KOPT-K1 (cell line): ENCODE results near the gene YPEL2.

ENCODE experiments used
- H3K27ac ChIP-seq: fragments of 200-600 bp; sonication (generic); 2 replicates; pipeline ENCODE4 v1.5.1; 2016; ENCODE audit warnings: antibody characterized with exemption, mild to moderate bottlenecking, low read depth, low read length; ENCODE audit not compliant: poor library complexity, severe bottlenecking
- H3K36me3 ChIP-seq: fragments of 200-600 bp; sonication (generic); 2 replicates; pipeline ENCODE4 v1.5.1; 2017; ENCODE audit warnings: antibody characterized with exemption, mild to moderate bottlenecking, low read length, moderate library complexity; ENCODE audit not compliant: insufficient read depth
- H3K9me3 ChIP-seq: fragments of 200-600 bp; sonication (generic); 2 replicates; pipeline ENCODE4 v1.5.1; 2017; ENCODE audit warnings: antibody characterized with exemption, low read length, mild to moderate bottlenecking; ENCODE audit not compliant: insufficient read depth, poor library complexity, severe bottlenecking

Gene YPEL2

DNA sequence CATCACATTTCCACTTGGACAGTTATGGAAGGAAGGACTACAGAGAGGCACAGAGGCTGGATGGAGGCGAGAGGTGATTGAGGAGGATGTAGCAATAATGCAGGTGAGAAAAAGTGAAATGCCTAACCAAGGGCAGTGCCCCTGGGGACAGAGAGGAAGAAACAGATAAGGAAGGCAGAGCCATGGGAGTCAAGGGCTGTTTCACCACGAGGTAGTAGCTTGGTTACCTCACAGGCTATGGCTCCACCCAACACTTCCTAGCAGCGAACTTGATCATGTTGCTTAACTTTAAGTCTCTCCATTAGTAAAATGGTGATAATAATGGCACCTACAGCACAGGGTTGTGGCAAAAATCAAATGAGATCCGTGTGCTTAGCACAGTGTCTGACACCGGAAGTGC is 83.9 kb downstream of the YPEL2 start:
- no peak overlapping the region for H3K27ac ChIP-seq
- peaks cover 1% of the 10 kb centered on the region for H3K9me3 ChIP-seq

DNA sequence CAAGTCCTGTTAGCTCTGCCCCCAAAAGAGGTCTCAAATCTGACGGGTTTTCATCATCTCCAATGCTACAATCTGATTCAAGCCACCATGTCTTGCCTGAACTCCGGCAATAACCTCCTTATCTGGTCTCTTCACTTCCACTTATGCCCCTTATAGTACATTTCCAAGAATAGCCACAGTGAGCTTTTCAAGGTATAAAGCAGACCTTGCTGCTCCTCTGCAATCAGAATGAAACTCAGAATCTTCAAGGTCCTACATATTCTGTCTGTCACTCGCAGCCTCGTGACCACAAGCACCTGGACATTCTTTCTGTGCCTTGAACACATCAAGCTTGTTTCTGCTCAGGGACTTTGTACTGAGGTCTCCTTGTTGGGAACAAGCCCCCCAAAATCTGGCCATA is 84.7 kb downstream of the YPEL2 start:
- Histone ChIP-seq H3K36me3 (no peaks in the 10 kb centered on the region), H3K27ac (no peak overlapping the region), H3K9me3 (no peaks in the 10 kb centered on the region)

More for the DNA sequence above, 83.9 kb downstream of the YPEL2 start:
- no peaks in the 10 kb centered on the region for H3K36me3 ChIP-seq

DNA sequence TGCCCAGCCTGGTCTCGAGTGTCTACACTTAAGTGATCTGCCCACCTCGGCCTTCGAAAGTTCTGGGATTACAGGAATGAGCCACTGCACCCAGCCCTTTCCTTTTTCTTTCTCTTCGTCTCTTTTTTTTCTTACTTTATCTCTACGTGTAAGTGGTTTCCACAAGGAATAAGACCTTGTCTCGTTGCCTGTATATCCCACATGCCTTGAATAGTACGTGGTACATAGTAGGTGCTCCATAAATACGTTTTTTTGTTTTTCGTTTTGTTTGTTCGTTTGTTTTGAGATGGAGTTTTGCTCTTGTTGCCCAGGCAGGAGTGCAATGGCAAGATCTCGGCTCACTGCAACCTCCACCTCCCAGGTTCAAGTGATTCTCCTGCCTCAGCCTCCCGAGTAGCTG is 86.0 kb downstream of the YPEL2 start:
- H3K36me3 ChIP-seq, result no peaks in the 10 kb centered on the region
- no peak overlapping the region for H3K27ac ChIP-seq

DNA sequence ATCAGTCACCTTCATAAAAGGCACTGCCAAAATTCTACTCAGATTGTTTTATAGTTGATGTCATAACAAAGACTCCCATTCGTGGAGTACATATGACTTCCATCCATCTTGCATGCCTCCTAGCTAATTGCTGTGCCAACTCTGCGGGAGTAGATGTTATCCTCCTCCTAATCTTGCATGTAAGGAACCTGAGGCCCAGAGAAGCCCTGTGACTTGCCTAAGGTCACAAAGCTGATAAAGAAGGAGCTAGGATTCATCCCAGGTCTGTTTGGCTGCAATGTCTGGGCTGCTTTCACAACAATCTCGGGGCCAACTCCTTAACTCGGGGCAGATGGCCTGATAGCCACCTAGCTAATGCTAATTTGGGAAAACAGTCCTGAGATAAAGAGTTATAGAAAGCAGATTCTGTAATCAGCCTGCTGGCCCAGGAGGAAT is 87.3 kb downstream of the YPEL2 start:
- no peaks in the 10 kb centered on the region for H3K36me3 ChIP-seq
- no peak overlapping the region for H3K27ac ChIP-seq
- no peaks in the 10 kb centered on the region for H3K9me3 ChIP-seq

More for the DNA sequence above, 86.0 kb downstream of the YPEL2 start:
- no peaks in the 10 kb centered on the region for H3K9me3 ChIP-seq

DNA sequence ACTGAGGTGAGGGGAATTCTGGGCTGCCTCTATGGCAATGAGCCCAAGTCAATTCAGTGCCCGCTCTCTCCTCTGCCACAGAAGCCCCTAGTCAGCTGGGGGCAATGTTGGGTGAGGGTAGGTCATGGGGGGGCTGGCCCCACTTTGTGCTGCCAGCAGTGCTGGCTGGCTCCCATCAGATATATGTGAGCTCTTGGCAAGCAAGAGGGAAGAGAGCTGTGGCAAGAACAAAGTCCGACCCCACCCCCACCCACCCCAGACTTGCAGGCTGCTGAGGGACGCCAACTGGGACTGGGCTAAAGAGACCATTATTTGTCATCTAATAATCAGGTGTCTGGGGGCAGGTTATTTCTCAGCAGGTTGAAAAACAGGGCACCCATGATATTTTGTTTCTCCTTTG is 89.4 kb downstream of the YPEL2 start:
- Histone ChIP-seq H3K36me3 (no peaks in the 10 kb centered on the region), H3K27ac (no peak overlapping the region), H3K9me3 (no peaks in the 10 kb centered on the region)

DNA sequence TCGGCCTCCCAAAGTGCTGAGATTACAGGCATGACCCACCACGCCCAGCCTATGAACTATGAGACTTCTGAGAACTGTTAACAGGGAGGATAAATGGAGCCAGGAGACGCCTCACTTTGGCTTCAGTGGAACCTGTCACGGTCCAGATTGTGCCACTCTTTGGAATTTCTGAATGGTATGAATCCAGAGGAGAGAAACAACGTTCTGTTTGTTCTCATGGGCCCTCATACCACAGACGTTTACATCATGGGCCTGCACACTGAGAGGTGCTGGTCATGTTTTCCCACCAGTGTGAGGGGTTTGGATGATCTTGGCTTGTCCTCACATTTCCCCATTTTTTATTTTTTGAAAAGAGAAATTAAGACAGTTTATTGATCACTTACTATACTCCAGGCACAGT is 90.3 kb downstream of the YPEL2 start:
- no peaks in the 10 kb centered on the region for H3K36me3 ChIP-seq
- no peak overlapping the region for H3K27ac ChIP-seq
- H3K9me3 ChIP-seq, result no peaks in the 10 kb centered on the region

DNA sequence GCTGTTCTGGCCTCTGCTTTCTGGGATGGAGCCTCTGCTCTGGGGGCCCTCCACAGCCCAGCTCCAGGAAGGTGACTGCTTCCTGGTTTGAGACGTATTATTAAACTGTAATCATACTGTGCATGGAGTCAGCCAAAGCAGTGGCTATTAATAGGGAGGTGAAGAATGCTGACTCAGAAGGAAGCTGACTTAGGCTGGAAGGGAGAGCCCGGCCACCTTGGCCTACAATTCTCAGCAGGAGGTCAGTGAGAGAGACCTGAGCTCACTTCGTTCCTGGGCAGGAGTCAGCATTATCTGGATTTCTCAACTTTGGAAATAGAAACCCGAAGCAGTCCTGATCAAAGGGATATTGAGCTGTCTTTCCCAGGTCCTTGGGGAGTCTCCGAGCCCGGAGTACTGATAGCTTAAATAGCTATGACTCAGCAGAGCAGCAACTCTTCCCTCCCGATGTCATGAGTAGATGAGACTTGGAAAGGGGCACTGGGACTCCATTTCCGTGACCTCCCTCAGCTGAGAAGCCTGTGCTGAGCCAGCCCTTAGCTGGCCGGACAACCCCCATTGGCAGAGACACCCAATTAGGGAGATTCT is 91.8 kb downstream of the YPEL2 start:
- H3K27ac ChIP-seq, result no peak overlapping the region

DNA sequence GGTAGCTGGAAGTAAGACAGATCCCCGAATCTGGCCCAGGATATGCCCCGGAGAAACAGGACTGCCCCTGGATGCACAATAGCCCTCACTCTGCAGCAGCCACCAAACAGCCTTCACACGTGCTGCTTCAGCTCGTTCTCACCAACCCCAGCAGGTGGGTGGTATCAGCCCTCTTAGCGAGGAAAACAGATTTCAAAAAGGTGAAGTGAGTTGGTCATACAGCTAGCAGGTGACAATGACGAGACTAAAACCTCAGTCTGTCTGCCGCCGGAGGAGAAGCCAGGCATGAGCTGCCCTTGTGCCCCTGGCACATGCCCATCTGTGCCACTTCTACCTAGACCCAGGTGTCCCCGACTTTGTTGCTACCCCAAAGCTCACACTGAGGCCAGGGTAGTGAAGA is 92.4 kb downstream of the YPEL2 start:
- no peak overlapping the region for H3K27ac ChIP-seq
- no peaks in the 10 kb centered on the region for H3K9me3 ChIP-seq
- H3K36me3 ChIP-seq, result no peaks in the 10 kb centered on the region

More for the DNA sequence above, 91.8 kb downstream of the YPEL2 start:
- Histone ChIP-seq H3K9me3 (no peaks in the 10 kb centered on the region), H3K36me3 (no peaks in the 10 kb centered on the region)

DNA sequence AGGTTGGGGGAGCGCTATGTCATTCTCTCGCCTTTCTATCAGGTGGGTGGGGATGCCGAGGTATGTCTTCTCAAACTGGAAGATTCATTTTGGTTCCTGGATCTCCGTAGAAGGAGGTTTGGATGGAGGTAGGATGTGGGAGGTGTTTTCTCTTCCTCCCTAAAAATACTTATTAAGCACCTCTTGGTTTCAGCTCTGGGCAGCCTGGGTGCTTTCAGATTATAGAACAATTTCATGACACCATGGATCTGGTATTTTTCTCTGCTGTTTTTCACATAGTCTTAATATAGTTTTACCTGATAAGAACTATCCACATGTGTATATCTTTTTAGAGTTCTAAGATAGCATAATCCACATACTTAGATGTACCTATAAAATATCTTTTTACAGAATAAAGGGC is 92.9 kb downstream of the YPEL2 start:
- no peaks in the 10 kb centered on the region for H3K9me3 ChIP-seq
- H3K36me3 ChIP-seq, result no peaks in the 10 kb centered on the region
- H3K27ac ChIP-seq, result no peak overlapping the region

DNA sequence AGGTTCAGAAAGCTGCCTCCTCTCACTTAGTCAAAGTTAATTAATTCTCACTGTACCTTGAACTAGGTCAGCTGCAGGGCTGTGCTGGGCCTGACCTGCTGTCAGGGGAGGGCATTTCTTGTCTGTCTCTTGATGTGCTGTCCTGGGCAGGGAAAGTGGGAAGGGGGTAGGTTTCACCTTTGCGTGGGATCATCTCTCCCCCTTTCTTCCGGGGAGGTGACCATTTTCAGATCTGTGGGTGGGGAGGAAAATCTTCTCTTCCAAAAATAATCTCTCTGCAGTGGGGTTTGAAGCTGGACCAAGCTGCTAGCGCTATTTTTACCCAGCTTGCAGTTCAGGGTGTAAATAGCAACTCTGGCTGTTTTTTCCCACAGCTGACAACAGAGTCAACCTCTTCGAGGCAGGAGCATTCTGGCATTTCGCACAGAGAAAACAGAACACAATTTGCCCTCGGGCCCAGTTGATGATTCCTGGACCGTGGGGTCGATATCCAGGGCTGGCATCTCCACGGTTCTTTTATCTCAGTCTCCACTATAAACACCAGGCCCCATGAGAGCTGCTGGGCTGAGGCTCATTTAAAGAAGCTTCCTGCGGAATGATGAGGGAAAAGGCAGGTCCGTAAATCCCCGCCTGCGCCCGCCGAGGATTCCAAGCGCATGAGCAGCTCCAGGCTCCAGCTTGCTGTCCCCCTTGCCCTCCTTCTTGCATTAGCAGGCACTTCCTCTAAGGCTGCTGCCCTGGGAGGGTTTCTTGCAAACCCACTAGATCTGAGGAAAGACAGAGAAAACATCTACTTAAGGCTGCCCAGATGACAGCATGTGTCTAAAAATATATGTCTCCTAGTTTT is 93.9 kb downstream of the YPEL2 start:
- H3K9me3 ChIP-seq, result no peaks in the 10 kb centered on the region
- no peak overlapping the region for H3K27ac ChIP-seq
- H3K36me3 ChIP-seq, result no peaks in the 10 kb centered on the region

DNA sequence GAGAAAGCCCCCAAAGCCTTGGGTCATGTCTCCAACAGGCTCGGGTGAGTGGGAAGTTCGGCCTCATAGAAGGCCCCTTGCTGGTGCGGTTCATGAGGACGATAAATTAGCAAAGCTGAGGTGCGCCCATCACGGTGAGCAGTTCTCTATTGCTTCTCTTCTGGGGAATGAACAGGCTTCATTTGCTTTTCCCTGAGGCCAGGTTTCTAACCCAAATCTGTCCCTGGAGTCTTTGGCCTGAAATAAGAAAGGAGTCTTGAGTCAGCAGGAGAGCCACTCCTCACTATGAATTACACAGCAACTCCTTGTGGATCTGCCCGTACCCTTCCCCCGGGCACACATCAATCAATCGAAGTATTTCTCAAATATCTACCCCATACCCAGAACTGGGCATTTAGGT is 94.6 kb downstream of the YPEL2 start:
- no peaks in the 10 kb centered on the region for H3K9me3 ChIP-seq
- no peak overlapping the region for H3K27ac ChIP-seq
- no peaks in the 10 kb centered on the region for H3K36me3 ChIP-seq

DNA sequence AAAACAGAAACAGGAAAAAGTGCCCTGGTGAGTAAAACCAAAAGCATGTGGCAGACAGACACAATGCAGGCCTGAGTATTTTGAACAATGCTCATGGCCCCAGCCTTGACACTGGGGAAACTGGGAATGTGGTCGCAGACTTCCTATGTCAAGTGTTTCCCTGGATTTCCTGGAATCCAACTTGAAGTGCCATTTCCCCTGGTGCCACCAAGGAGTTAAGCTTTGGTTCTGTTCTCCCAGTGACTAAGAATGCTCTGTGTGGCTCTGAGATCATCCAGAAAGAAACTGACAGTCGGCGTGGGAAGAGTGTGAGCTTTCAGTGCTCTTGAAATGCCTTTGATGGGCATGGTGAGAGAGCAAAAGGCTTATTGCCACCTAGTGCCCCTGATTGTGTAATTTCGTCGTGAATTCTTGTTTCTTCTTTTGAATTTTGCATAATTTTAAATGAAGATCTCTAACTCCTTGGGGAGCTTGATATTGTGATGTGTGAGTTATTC is 96.0 kb downstream of the YPEL2 start:
- no peaks in the 10 kb centered on the region for H3K36me3 ChIP-seq
- H3K9me3 ChIP-seq, result peaks cover 5% of the 10 kb centered on the region
- H3K27ac ChIP-seq, result no peak overlapping the region

DNA sequence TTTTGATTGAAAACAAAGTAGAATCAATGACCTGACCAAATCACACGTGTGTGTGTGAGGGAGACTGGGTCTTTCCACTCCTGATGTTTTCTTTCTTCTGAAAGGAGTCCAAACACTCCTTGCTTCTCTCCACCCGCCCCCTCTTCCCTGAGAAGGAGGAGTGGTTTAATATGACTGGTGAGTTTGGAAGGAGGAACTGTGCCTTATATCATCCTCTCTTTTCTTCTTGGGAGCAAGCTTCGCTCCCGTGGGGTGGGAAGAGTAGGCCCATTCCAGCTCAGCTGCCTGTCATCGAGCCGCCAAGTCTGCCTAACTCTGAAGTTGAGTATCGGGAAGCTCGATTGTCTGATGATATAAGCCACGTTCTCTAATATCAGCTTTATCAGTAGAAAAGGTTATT is 96.5 kb downstream of the YPEL2 start:
- H3K36me3 ChIP-seq, result no peaks in the 10 kb centered on the region
- no peak overlapping the region for H3K27ac ChIP-seq
- H3K9me3 ChIP-seq, result peaks cover 10% of the 10 kb centered on the region

DNA sequence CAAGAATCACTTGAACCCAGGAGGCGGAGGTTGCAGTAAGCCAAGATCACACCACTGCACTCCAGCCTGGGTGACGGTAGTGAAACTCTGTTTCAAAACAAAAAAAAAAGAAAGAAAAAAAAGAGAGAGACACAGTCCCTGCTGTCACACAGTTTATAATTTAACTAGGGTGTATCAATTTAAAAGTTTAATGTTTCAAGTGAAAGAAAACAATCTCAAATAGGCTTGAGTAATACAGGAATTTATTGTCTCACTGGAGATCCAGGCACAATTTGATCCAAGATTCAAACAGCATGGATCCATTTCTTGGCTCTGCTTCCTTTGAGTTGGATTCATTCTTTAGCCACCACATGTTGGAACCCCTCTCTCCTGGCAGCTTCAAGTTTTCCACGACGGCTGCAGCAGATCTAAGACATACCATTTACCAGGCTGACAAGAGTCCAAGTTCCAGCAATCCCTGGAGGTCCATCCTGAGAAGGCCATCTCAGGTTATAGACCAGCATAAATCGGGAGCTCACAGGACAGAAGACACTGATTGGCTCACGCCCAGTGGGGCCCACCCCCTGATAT is 97.5 kb downstream of the YPEL2 start:
- Histone ChIP-seq H3K27ac (no peak overlapping the region), H3K36me3 (no peaks in the 10 kb centered on the region), H3K9me3 (peaks cover 11% of the 10 kb centered on the region)

DNA sequence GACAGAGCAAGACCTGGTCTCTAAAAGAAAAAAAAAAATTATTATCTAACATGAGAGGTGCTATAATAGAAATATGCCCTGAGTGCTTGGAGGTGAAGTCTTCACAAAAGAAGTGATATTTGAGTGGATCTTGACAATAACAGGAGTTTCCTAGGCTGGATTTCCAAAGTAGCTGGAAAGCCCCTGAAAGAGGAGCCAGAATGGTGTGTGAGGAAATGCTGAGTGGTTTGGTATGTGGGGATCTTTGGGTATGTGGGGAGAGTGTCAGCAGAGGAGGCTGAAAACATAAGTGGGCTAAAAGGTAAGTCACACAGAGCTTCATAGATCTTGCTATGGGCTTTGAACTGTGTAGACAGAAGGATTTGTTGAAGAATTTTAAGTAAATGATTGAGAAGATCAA is 100.1 kb downstream of the YPEL2 start:
- H3K36me3 ChIP-seq, result no peaks in the 10 kb centered on the region
- peaks cover 11% of the 10 kb centered on the region for H3K9me3 ChIP-seq
- no peak overlapping the region for H3K27ac ChIP-seq
